Left cardiac atrium (tissue), 4 donors: Measurements from ENCODE around the gene AHNAK2. TPM values are rescaled to one million over a fixed set of nuclear protein-coding genes. Genes with fewer than 3 reads are reported as not detected.
A peak's percentile ranks its signal among the peaks of the same experiment; 100 is the strongest.

Experiments used
- ATAC-seq, 2 donors: fragments of 200-7000 bp; cut with Tn5 transposase; one replicate each; pipeline ENCODE4 v1.9.1; 2020; ENCODE audit warnings: mild to moderate bottlenecking in 2 of 2, moderate library complexity in 2 of 2
- DNase-seq: peaks from one replicate; pipeline ENCODE4 v3.0.0-alpha.2; 2020
- intact Hi-C, 2 donors: fragments of 100-400 bp; cut with DNase I; formaldehyde crosslinking; loops; one replicate each; pipeline versions ENCODE4 v1.14.1 to v1.15.1; 2022 to 2023
- total RNA-seq, 2 donors: library from RNA; stranded (reverse); fragmentation: NEBNext Ultra II Directional; extraction: Animal tissue kit (Norgen Biotek cat#: 25700); gene quantifications; one replicate each; pipeline ENCODE4 v1.2.1, GENCODE V29; 2021
- donor health status: DM: no; HTN: yes; CAD: no.
- donor health status: DM: no; HTN: yes; CAD: no; lungs with severe emphysema.
- donor health status: DM: yes; HTN: yes; CAD: no.
- donor health status: Dilated cardiomyopathy.

AHNAK2 gene
- total RNA-seq, 2 donors from 2014 or later: 7.1 to 9.7 TPM

DNA sequence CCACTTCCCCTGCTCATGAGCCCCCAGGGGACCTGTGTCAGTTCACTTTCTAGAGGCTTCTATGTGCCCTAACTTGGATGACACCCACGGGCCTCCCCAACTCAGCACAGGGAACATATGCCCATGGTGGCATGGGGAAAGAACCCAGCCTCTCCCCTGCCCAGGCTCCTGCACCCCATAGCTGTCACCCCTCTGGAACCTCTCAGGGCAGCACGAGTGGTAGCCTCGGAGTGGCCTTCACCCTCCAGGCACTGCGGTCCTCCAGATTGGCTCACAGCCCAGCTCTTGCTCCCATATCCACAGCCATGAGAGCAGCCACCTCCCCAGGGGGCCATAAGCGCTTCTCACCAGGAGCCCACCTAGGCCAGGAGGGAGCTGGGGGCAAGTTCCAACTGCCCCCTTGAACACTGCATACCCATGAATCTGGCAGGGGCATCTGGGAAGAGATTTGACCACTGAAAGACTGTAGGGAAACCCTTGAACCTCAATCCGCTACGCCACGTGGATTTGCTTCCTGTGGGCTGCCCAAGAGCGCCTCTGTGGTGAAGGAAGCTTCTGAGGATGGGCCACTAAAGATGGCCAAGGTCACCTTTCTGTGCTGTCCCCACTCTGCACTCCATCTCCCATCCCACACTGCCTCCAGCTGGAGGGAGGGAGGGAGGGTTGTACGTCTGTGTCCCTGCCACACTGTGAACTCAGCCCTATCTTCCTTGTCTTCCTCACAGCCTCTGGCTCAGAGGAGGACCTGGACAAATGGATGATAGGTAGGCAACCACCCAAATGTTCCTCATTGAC lies 41.6 kb downstream of the AHNAK2 start:
- DNase-seq: peak; percentile 3
- no peak for ATAC-seq
- intact Hi-C loops: no loop called here

DNA sequence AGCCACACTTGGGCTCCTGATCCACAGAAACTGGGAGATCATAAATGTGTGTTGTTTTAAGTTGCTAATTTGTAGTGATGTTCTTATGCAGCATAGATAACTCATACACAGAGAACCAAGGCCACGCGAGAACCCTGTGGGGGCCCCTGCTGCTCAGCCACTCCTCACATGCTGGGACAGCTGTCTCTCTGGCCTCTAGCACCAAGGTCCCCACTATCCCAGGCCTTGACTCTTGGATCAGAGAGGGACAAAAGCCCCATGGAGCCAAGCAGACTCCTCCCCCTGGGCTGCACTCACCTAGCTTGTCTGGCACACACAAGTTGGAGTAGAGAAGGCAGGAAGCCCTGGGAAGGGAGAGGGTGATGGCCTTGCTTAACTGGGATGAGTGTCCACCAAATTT lies 42.2 kb downstream of the AHNAK2 start:
- intact Hi-C loops: no loop called here
- peak; percentile 6 for DNase-seq
- ATAC-seq: no peak

- no peak for DNase-seq
- intact Hi-C loops: no loop called here
- ATAC-seq: no peak
Measured at GRCh38 chr14:104935026-104935650, 43.0 kb downstream of the AHNAK2 start.

DNA sequence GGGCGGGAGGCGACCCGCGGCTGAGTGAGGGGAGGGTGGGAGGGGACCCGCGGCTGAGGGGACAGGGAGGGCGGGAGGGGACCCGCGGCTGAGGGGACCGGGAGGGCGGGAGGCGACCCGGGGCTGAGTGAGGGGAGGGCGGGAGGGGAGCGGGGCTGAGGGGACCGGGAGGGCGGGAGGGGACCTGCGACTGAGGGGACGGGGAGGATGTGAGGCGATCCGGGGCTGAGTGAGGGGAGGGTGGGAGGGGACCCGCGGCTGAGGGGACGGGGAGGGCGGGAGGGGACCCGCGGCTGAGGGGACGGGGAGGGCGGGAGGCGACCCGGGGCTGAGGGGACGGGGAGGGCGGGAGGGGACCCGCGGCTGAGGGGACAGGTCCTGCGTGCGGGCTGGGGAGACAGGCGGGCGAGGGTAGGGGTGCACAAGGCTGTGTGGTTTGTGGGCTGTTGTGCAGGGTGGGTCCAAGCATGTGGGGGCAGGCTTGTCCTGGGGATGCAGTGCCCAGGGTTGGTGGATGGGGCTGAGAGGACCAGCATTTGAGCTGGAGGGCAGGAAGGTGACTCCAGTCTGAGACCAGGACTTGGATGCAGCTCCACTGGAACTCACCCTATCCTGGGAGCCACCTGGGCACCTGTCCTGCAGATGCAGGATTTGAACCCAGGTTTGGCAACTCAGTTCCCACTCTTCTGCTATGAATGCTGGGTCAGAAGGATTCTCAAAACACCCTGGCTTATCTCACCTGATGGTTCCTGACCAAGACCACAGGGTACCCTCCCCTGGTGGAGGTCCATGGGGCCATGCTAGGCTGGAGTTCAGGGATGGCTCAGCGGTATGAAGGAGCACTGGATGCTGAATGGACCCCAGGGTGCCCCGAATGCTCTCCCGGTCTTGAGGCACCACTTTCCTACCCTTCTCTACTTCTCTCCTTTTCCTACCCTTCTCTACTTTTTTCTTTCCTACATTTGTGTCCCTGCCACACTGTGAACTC lies 44.1 kb downstream of the AHNAK2 start:
- ATAC-seq (no peak), DNase-seq (peak; percentile 22)
- intact Hi-C loops: loop anchor here in 1 of 2 donors (5.0 kb wide), 1 partner anchor 38 kb away; no protein-coding TSS in a partner anchor

DNA sequence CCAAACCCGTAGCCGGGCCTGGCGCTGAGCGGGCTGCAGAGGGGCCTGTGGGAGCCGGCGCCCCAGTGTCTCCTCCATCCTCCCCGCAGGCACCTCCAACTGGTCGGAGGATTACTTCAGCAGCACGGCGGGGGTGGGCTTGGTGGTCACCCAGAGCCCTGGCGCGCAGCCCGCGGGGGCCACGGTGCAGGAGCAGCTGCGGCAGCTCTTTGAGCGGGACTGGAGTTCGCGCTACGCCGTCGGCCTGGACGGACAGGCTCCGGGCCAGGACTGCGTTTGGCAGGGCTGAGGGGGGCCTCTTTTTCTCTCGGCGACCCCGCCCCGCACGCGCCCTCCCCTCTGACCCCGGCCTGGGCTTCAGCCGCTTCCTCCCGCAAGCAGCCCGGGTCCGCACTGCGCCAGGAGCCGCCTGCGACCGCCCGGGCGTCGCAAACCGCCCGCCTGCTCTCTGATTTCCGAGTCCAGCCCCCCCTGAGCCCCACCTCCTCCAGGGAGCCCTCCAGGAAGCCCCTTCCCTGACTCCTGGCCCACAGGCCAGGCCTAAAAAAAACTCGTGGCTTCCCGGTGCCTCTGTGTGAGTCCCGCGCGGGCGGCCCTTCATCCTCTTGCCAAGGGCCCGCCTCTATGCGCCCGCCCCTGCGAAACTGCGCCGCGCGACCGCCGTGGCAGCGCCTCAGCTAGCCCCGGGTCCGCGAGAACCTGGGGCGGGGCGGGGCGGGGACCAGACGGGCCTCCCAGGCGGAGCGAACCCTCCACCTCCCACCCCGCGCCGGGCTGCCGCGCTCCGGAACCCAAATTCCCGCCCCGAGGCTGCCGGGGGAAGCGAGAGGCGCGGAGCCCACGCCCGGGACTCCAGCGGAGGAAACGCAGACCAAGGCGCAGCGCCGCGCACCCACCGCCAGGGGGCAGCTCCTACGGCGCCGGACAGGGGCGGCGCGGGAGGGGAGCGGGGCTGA lies 45.2 kb downstream of the AHNAK2 start:
- DNase-seq: peak; percentile 91
- ATAC-seq: peak; percentile 87 to 89
- intact Hi-C loops: loop anchor here in 1 of 2 donors (5.0 kb wide), 1 partner anchor 39 kb away; no protein-coding TSS in a partner anchor

- ATAC-seq (peak in 1 of 2 donors; percentile 1), DNase-seq (no peak)
- intact Hi-C loops: loop anchor here in 1 of 2 donors (5.0 kb wide), 1 partner anchor 40 kb away; no protein-coding TSS in a partner anchor
Measured at GRCh38 chr14:104931771-104932675, 46.2 kb downstream of the AHNAK2 start.

- DNase-seq: no peak
- intact Hi-C loops: loop anchor here in 1 of 2 donors (5.0 kb wide), 1 partner anchor 41 kb away; no protein-coding TSS in a partner anchor
- no peak for ATAC-seq
Measured at GRCh38 chr14:104931304-104931770, 46.8 kb downstream of the AHNAK2 start.

DNA sequence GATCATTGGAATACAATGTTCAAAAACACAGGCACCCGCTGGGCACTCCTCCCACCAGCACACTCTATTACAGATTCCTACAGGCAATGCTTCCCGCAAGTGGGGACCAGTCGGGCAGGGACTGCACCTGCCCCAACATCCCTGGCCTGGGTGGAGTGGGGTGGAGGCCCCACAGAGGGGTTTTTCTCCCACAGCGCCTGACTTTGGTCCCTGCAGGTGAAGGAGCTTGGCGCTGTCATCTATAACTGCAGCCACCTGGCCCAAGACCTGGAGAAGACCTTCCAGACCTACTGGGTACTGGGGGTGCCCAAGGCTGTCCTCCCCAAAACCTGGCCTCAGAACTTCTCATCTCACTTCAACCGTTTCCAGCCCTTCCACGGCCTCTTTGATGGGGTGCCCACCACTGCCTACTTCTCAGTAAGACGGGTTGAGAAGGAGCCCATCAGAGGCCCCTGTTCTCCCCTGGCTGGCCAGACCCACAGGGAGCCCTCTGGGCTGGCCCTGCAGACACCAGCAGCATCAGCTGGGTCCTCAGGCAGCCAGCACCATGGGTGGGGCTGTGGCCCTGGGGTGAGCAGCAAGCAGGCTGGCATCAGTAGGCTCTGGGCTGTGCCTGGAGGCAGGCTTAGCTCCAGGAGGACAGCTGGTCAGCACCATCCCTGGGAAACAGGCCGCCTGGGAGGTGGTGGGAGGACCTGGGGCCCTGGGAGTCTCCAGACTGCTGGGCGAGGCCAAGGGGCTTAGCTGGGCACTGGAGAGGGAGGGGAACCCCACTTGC lies 47.5 kb downstream of the AHNAK2 start:
- no peak for ATAC-seq
- intact Hi-C loops: loop anchor here in 1 of 2 donors (5.0 kb wide), 1 partner anchor 42 kb away; no protein-coding TSS in a partner anchor

GRCh38 chr14:104929268-104930230 lies 48.6 kb downstream of the AHNAK2 start:
- intact Hi-C loops: loop anchor here in 1 of 2 donors (5.0 kb wide), 1 partner anchor 43 kb away; no protein-coding TSS in a partner anchor
- no peak for DNase-seq
- ATAC-seq: no peak

More for the DNA sequence above, 47.5 kb downstream of the AHNAK2 start:
- no peak for DNase-seq

GRCh38 chr14:104928391-104929133 lies 49.6 kb downstream of the AHNAK2 start:
- intact Hi-C loops: no loop called here
- DNase-seq: no peak

GRCh38 chr14:104927901-104928300 lies 50.3 kb downstream of the AHNAK2 start:
- DNase-seq (no peak), ATAC-seq (no peak)
- intact Hi-C loops: no loop called here

More at GRCh38 chr14:104928391-104929133, 49.6 kb downstream of the AHNAK2 start:
- ATAC-seq: no peak

GRCh38 chr14:104927432-104927816 lies 50.8 kb downstream of the AHNAK2 start:
- no peak for DNase-seq
- no peak for ATAC-seq
- intact Hi-C loops: no loop called here

- no peak for DNase-seq
Measured at GRCh38 chr14:104926619-104927431, 51.3 kb downstream of the AHNAK2 start.

More at GRCh38 chr14:104926619-104927431, 51.3 kb downstream of the AHNAK2 start:
- no peak for ATAC-seq
- intact Hi-C loops: no loop called here
